Epithelial cell of prostate (primary cell): ENCODE data around the gene TARM1.
"Not testable (repeated sequence)": the region's sequence is repeated elsewhere in the genome, so short reads cannot be mapped to it uniquely, and the experiment has no call there.

Experiments used
- DNase-seq: peaks from one replicate; pipeline ENCODE4 v3.0.0-alpha.2; 2011; ENCODE audit warnings: low read depth, low spot score
- H3K27ac ChIP-seq: fragments of 450-650 bp; 2 replicates; pipeline ENCODE4 v1.5.1; 2017; ENCODE audit warnings: mild to moderate bottlenecking

Gene TARM1

GRCh38 chr19:54100561-54100960 lies 19.4 kb upstream of the TARM1 start, which contains the start of gene OSCAR:
Gene OSCAR, minus strand, starts transcription at chr19:54100803. Its CDS starts 11 bp downstream, at chr19:54100792.
- H3K27ac ChIP-seq: peak within 1 kb of the TSS; percentile 27
- no peak for DNase-seq

- DNase-seq: not testable (repeated sequence)
- H3K27ac ChIP-seq: peak overlapping the region; percentile 27
Observed at GRCh38 chr19:54099903-54100255, 18.7 kb upstream of the TARM1 start.

- DNase-seq: no peak
- no peak overlapping the region for H3K27ac ChIP-seq
Observed at GRCh38 chr19:54099190-54099902, 18.2 kb upstream of the TARM1 start.

- DNase-seq: no peak
Observed at GRCh38 chr19:54096617-54097106, 15.5 kb upstream of the TARM1 start.

GRCh38 chr19:54095859-54096616 lies 14.9 kb upstream of the TARM1 start:
- DNase-seq, H3K27ac ChIP-seq: not testable (repeated sequence)

More at GRCh38 chr19:54096617-54097106, 15.5 kb upstream of the TARM1 start:
- no peak overlapping the region for H3K27ac ChIP-seq

GRCh38 chr19:54095136-54095858 lies 14.1 kb upstream of the TARM1 start:
- DNase-seq: no peak
- no peak overlapping the region for H3K27ac ChIP-seq

- H3K27ac ChIP-seq: no peak overlapping the region
- no peak for DNase-seq
Observed at GRCh38 chr19:54094426-54095000, 13.3 kb upstream of the TARM1 start.

GRCh38 chr19:54084410-54084809 lies 3.2 kb upstream of the TARM1 start:
- DNase-seq: no peak
- H3K27ac ChIP-seq: no peak overlapping the region

GRCh38 chr19:54077334-54077733 lies 3.8 kb downstream of the TARM1 start:
- no peak for DNase-seq
- H3K27ac ChIP-seq: no peak overlapping the region

- H3K27ac ChIP-seq: no peak overlapping the region
- no peak for DNase-seq
Observed at GRCh38 chr19:54074851-54075250, 6.3 kb downstream of the TARM1 start.

GRCh38 chr19:54073829-54074228 lies 7.3 kb downstream of the TARM1 start:
- no peak for DNase-seq
- no peak overlapping the region for H3K27ac ChIP-seq

GRCh38 chr19:54069470-54069869 lies 11.7 kb downstream of the TARM1 start:
- no peak overlapping the region for H3K27ac ChIP-seq
- no peak for DNase-seq

- DNase-seq: no peak
- H3K27ac ChIP-seq: no peak within 1 kb of the TSS
Observed at GRCh38 chr19:54063350-54064116, 17.6 kb downstream of the TARM1 start, which contains the start of gene VSTM1. Gene VSTM1, minus strand, starts transcription at chr19:54063897. Its CDS starts 120 bp downstream, at chr19:54063777.

GRCh38 chr19:54062643-54063042 lies 18.5 kb downstream of the TARM1 start:
- no peak overlapping the region for H3K27ac ChIP-seq
- DNase-seq: no peak

GRCh38 chr19:54047616-54048015 lies 33.5 kb downstream of the TARM1 start:
- no peak for DNase-seq
- H3K27ac ChIP-seq: no peak overlapping the region

GRCh38 chr19:54045771-54046170 lies 35.4 kb downstream of the TARM1 start:
- H3K27ac ChIP-seq: no peak overlapping the region
- DNase-seq: no peak

- DNase-seq: no peak
- H3K27ac ChIP-seq: no peak overlapping the region
Observed at GRCh38 chr19:54042989-54043388, 38.2 kb downstream of the TARM1 start.

- H3K27ac ChIP-seq: no peak overlapping the region
- DNase-seq: no peak
Observed at GRCh38 chr19:54041969-54042606, 39.1 kb downstream of the TARM1 start.

- H3K27ac ChIP-seq: no peak overlapping the region
- no peak for DNase-seq
Observed at GRCh38 chr19:54040003-54040402, 41.2 kb downstream of the TARM1 start.
